H9 (cell line): ENCODE data around the gene LRRC58. TPM values are rescaled to one million over a fixed set of nuclear protein-coding genes. Genes with fewer than 3 reads are reported as not detected.

Source experiments
- DNase-seq: peaks from one replicate; pipeline ENCODE4 v3.0.0-alpha.2; 2017
- H2AFZ ChIP-seq: one replicate; pipeline ENCODE4 v1.6.1; 2013; ENCODE audit warnings: mild to moderate bottlenecking, low read length, control low read depth, moderate library complexity
- H2AK5ac ChIP-seq: 2 replicates; pipeline ENCODE4 v1.6.1; 2013; ENCODE audit warnings: low read length, control low read depth, mixed read lengths; ENCODE audit not compliant: insufficient read length
- H2BK120ac ChIP-seq: one replicate; pipeline ENCODE4 v1.6.1; 2013; ENCODE audit warnings: low read depth, mild to moderate bottlenecking, low read length, control low read depth, inconsistent platforms; ENCODE audit not compliant: poor library complexity, severe bottlenecking
- H2BK12ac ChIP-seq: 2 replicates; pipeline ENCODE4 v1.6.1; 2013; ENCODE audit warnings: low read length, control low read depth, mixed read lengths, low read depth; ENCODE audit not compliant: insufficient read length
- H2BK15ac ChIP-seq: 2 replicates; pipeline ENCODE4 v1.6.1; 2013; ENCODE audit warnings: low read depth, low read length, control low read depth
- H2BK20ac ChIP-seq: one replicate; pipeline ENCODE4 v1.6.1; 2013; ENCODE audit warnings: low read depth, mild to moderate bottlenecking, low read length, control low read depth, inconsistent platforms; ENCODE audit not compliant: poor library complexity, severe bottlenecking
- H2BK5ac ChIP-seq: 2 replicates; pipeline ENCODE4 v1.6.1; 2013; ENCODE audit warnings: low read length, control low read depth, mixed read lengths; ENCODE audit not compliant: insufficient read length
- H3K14ac ChIP-seq: 2 replicates; pipeline ENCODE4 v1.6.1; 2013; ENCODE audit warnings: low read length, control low read depth; ENCODE audit not compliant: insufficient read depth
- H3K18ac ChIP-seq: 2 replicates; pipeline ENCODE4 v1.6.1; 2013; ENCODE audit warnings: low read depth, mild to moderate bottlenecking, mixed read lengths, low read length, control low read depth; ENCODE audit not compliant: insufficient read length
- H3K23ac ChIP-seq: 2 replicates; pipeline ENCODE4 v1.6.1; 2013; ENCODE audit warnings: low read length, control low read depth, mixed read lengths, low read depth; ENCODE audit not compliant: insufficient read length
- H3K23me2 ChIP-seq: 2 replicates; pipeline ENCODE4 v1.6.1; 2013; ENCODE audit warnings: low read depth, mild to moderate bottlenecking, mixed read lengths, low read length, control low read depth; ENCODE audit not compliant: insufficient read length, poor library complexity, severe bottlenecking
- H3K27ac ChIP-seq: 2 replicates; pipeline ENCODE4 v1.5.1; 2013; ENCODE audit warnings: low read length, control low read depth, mixed read lengths, low read depth; ENCODE audit not compliant: insufficient read length
- H3K27me3 ChIP-seq: 2 replicates; pipeline ENCODE4 v1.6.1; 2013; ENCODE audit warnings: low read length, control low read depth, inconsistent platforms; ENCODE audit not compliant: insufficient read depth
- H3K4ac ChIP-seq: 2 replicates; pipeline ENCODE4 v1.6.1; 2013; ENCODE audit warnings: low read depth, mild to moderate bottlenecking, control low read depth, inconsistent platforms, low read length, moderate library complexity
- H3K4me1 ChIP-seq: 2 replicates; pipeline ENCODE4 v1.6.1; 2013; ENCODE audit warnings: low read length, control low read depth, inconsistent platforms; ENCODE audit not compliant: insufficient read depth
- H3K4me2 ChIP-seq: 2 replicates; pipeline ENCODE4 v1.6.1; 2013; ENCODE audit warnings: low read length, control low read depth, mixed read lengths; ENCODE audit not compliant: insufficient read length, insufficient read depth
- H3K56ac ChIP-seq: 2 replicates; pipeline ENCODE4 v1.6.1; 2013; ENCODE audit warnings: low read depth, mild to moderate bottlenecking, mixed read lengths, low read length, control low read depth; ENCODE audit not compliant: insufficient read length
- H3K79me1 ChIP-seq: 2 replicates; pipeline ENCODE4 v1.6.1; 2013; ENCODE audit warnings: low read depth, mild to moderate bottlenecking, moderate library complexity, low read length, control low read depth, inconsistent platforms; ENCODE audit not compliant: insufficient read depth, poor library complexity, severe bottlenecking
- H3K79me2 ChIP-seq: 2 replicates; pipeline ENCODE4 v1.6.1; 2013; ENCODE audit warnings: low read length, control low read depth, inconsistent platforms; ENCODE audit not compliant: insufficient read depth
- H3K9ac ChIP-seq: 2 replicates; pipeline ENCODE4 v1.6.1; 2013; ENCODE audit warnings: low read length, control low read depth, mixed read lengths; ENCODE audit not compliant: insufficient read length; ENCODE audit errors: extremely low read depth
- H3K9me3 ChIP-seq: one replicate; pipeline ENCODE4 v1.6.1; 2013; ENCODE audit warnings: low read depth, low read length, inconsistent platforms; ENCODE audit not compliant: control insufficient read depth
- H3T11ph ChIP-seq: one replicate; pipeline ENCODE4 v1.6.1; 2013; ENCODE audit warnings: mild to moderate bottlenecking, low read length, control low read depth, inconsistent platforms
- H4K20me1 ChIP-seq: one replicate; pipeline ENCODE4 v1.6.1; 2013; ENCODE audit not compliant: control insufficient read depth, insufficient read length, insufficient read depth
- H4K5ac ChIP-seq: 2 replicates; pipeline ENCODE4 v1.6.1; 2013; ENCODE audit warnings: low read depth, mild to moderate bottlenecking, mixed read lengths, low read length, control low read depth; ENCODE audit not compliant: insufficient read length
- H4K8ac ChIP-seq: replicated peaks from 2 replicates; pipeline ENCODE4 v1.6.1; 2013; ENCODE audit warnings: low read length, control low read depth, mixed read lengths, low read depth; ENCODE audit not compliant: insufficient read length
- H4K91ac ChIP-seq: 2 replicates; pipeline ENCODE4 v1.6.1; 2013; ENCODE audit warnings: low read depth, mild to moderate bottlenecking, moderate library complexity, mixed read lengths, low read length, control low read depth; ENCODE audit not compliant: insufficient read length
- H3K27ac Mint-ChIP-seq, 3 experiments: 2 replicates in 2 of 3; 3 replicates in 1 of 3; pipeline ENCODE4 v1.8.0; 2020 to 2021; ENCODE audit warnings: mixed read lengths in 3 of 3, mild to moderate bottlenecking in 1 of 3, moderate library complexity in 1 of 3
- H3K27me3 Mint-ChIP-seq: 2 replicates; pipeline ENCODE4 v1.8.0; 2021; ENCODE audit warnings: low read depth, mild to moderate bottlenecking, moderate library complexity, mixed read lengths
- H3K36me3 Mint-ChIP-seq, 3 experiments: 2 replicates in 2 of 3; 3 replicates in 1 of 3; pipeline ENCODE4 v1.8.0; 2020 to 2021; ENCODE audit warnings: low read depth in 3 of 3, mixed read lengths in 3 of 3; ENCODE audit not compliant: insufficient read depth in 1 of 3
- H3K4me1 Mint-ChIP-seq, 2 experiments: 2 replicates each; pipeline ENCODE4 v1.8.0; 2020; ENCODE audit warnings: mixed read lengths in 2 of 2
- H3K4me3 Mint-ChIP-seq, 2 experiments: 2 replicates in 1 of 2; 3 replicates in 1 of 2; pipeline ENCODE4 v1.8.0; 2020 to 2021; ENCODE audit warnings: mild to moderate bottlenecking in 2 of 2, mixed read lengths in 2 of 2, moderate library complexity in 1 of 2
- H3K9me3 Mint-ChIP-seq, 2 experiments: 2 replicates in 1 of 2; 3 replicates in 1 of 2; pipeline ENCODE4 v1.8.0; 2020; ENCODE audit warnings: mild to moderate bottlenecking in 2 of 2, mixed read lengths in 2 of 2, moderate library complexity in 1 of 2
- WGBS: extraction: QIAGEN DNeasy Blood & Tissue Kit; methylation state at CpG from one replicate; pipeline ENCODE4 v1.1.7; 2013; ENCODE audit warnings: missing lambda C conversion rate, low lambda C conversion rate, mixed read lengths; ENCODE audit not compliant: insufficient read length; ENCODE audit errors: extremely low coverage; 5-methylcytosine and 5-hydroxymethylcytosine counted together
- total RNA-seq: library from RNA; stranded (reverse); gene quantifications from 2 replicates; pipeline ENCODE4 v1.2.1, GENCODE V29; 2021
- TF ChIP-seq, protein P1 (sequence below): fragments of 200-600 bp; sonication (generic); conservative IDR thresholded peaks from 3 replicates; pipeline ENCODE4 v1.8.0; 2021; ENCODE audit warnings: antibody characterized with exemption, mild to moderate bottlenecking

The LRRC58 gene
- total RNA-seq, 1 experiment from 2014 or later = 18.2 TPM

DNA sequence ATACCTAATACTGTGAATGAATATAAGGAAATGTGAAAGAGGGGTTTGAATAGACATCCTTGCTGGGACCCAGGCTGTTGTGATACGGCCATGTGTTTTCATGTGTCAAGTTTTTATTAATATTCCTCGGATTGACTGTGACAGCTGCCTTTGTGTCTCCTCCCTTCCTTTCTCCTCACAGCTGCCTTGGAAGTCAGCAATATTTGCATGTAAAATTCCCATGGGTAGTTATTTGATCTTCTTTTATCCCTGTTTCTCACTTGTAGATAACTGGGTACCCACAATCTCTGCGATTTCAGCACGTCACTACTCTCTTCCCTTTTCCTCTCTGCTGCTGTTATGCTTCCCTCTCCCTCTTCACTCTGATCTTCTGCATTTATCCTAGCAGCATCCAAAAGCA is 73.5 kb downstream of the LRRC58 start:
- Histone ChIP-seq H3K23ac (no peak overlapping the region), H3K27ac (no peak overlapping the region), H3K14ac (no peak overlapping the region), H3K4me1 (no peaks in the 10 kb centered on the region), H3K79me2 (no peaks in the 10 kb centered on the region), H3K9ac (no peak overlapping the region), H3K9me3 (no peaks in the 10 kb centered on the region), H2BK15ac (no peak overlapping the region), H3K18ac (no peak overlapping the region), H3T11ph (no peak overlapping the region), H2BK5ac (no peak overlapping the region), H2BK20ac (no peak overlapping the region), H4K20me1 (no peaks in the 10 kb centered on the region), H3K27me3 (no peaks in the 10 kb centered on the region), H2AK5ac (no peak overlapping the region), H2BK12ac (no peak overlapping the region), H2BK120ac (no peak overlapping the region), H4K5ac (no peak overlapping the region), H3K56ac (no peak overlapping the region), H3K23me2 (no peaks in the 10 kb centered on the region), H3K4ac (no peak overlapping the region), H4K8ac (no peak overlapping the region), H3K4me2 (no peak overlapping the region), H2AFZ (no peak overlapping the region), H4K91ac (no peak overlapping the region), H3K79me1 (no peaks in the 10 kb centered on the region)
- no peak for DNase-seq
- no CpG with 5 or more reads among the region's 4 CpGs for WGBS
- H3K27ac Mint-ChIP-seq = no peak overlapping the region
- no peaks in the 10 kb centered on the region for H3K9me3 Mint-ChIP-seq
- H3K4me3 Mint-ChIP-seq = no peak overlapping the region
- no peaks in the 10 kb centered on the region for H3K36me3 Mint-ChIP-seq
- TF ChIP-seq, protein P1, sequence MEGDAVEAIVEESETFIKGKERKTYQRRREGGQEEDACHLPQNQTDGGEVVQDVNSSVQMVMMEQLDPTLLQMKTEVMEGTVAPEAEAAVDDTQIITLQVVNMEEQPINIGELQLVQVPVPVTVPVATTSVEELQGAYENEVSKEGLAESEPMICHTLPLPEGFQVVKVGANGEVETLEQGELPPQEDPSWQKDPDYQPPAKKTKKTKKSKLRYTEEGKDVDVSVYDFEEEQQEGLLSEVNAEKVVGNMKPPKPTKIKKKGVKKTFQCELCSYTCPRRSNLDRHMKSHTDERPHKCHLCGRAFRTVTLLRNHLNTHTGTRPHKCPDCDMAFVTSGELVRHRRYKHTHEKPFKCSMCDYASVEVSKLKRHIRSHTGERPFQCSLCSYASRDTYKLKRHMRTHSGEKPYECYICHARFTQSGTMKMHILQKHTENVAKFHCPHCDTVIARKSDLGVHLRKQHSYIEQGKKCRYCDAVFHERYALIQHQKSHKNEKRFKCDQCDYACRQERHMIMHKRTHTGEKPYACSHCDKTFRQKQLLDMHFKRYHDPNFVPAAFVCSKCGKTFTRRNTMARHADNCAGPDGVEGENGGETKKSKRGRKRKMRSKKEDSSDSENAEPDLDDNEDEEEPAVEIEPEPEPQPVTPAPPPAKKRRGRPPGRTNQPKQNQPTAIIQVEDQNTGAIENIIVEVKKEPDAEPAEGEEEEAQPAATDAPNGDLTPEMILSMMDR = no peak
- peaks cover 7% of the 10 kb centered on the region for H3K27me3 Mint-ChIP-seq
- peaks cover 0 to 3% of the 10 kb centered on the region in 2 experiments; a peak in 1 of 4 replicates for H3K4me1 Mint-ChIP-seq
